ENCODE data around the gene NPTX1.

GRCh38 chr17:80453998-80454556 is 22.3 kb downstream of the NPTX1 start:
- TF ChIP-seq POLR2A (IDR thresholded peaks at IDR 0.05) (no peak), CTCF (IDR thresholded peaks at IDR 0.05) (no peak)
